ENCODE results near the gene CPZ. TPM values are rescaled to one million over a fixed set of nuclear protein-coding genes. Genes with fewer than 3 reads are reported as not detected.

CPZ gene
- total and polyA plus RNA-seq, 2 experiments from 2014 or later: 24.6 to 37.3 TPM

GRCh38 chr4:8571702-8572685 is 20.6 kb upstream of the CPZ start (continued):
- TF ChIP-seq ZNF462 (CRISPR knock-in tag; IDR thresholded peaks at IDR 0.05): no peak
- TF ChIP-seq ZNF114 (CRISPR knock-in tag; IDR thresholded peaks at IDR 0.05): no peak

- ATAC-seq (no peak), DNase-seq (ENCODE audit: low spot score) (no peak)
- peaks cover 8% of the 10 kb centered on the region; the same call in 2 of the 3 replicates for H3K9me3 Mint-ChIP-seq
Observed at GRCh38 chr4:8573266-8573665, 19.3 kb upstream of the CPZ start.

More at GRCh38 chr4:8573266-8573665, 19.3 kb upstream of the CPZ start:
- H4K20me1 ChIP-seq (replicated peaks; ENCODE audit: insufficient read depth): no peaks in the 10 kb centered on the region
- no peak overlapping the region for H2AFZ ChIP-seq
- no peak overlapping the region for H3K4me3 ChIP-seq
- Mint-ChIP-seq H3K27me3 (ENCODE audit: insufficient read depth, low read depth, poor library complexity) (peaks cover 7% of the 10 kb centered on the region), H3K4me3 (no peak overlapping the region), H3K36me3 (ENCODE audit: low read depth) (no peaks in the 10 kb centered on the region; the same call in 1 of the 3 replicates), H3K4me1 (peaks cover 27% of the 10 kb centered on the region), H3K27ac (no peak overlapping the region)
- no peaks in the 10 kb centered on the region for H3K79me2 ChIP-seq (replicated peaks; ENCODE audit: insufficient read depth)
- H3F3A ChIP-seq (replicated peaks; ENCODE audit: low read depth): no peaks in the 10 kb centered on the region
- no peaks in the 10 kb centered on the region for H3K9me2 ChIP-seq (ENCODE audit: insufficient read depth)
- no peak overlapping the region for H3K27ac ChIP-seq (ENCODE audit: low read depth)
- H3K36me3 ChIP-seq (ENCODE audit: insufficient read depth): no peaks in the 10 kb centered on the region
- no peak overlapping the region for H3K4me2 ChIP-seq
- H3K27me3 ChIP-seq (ENCODE audit: insufficient read depth): no peaks in the 10 kb centered on the region
- TF ChIP-seq CREB1 (CRISPR knock-in tag; IDR thresholded peaks at IDR 0.05; ENCODE audit: low read depth) (no peak), STAT1 (IDR thresholded peaks at IDR 0.05; ENCODE audit: unreplicated experiment) (no peak), NANOG (IDR thresholded peaks at IDR 0.05; ENCODE audit: borderline replicate concordance) (no peak), EZH2 (IDR thresholded peaks at IDR 0.05; ENCODE audit: low read depth, unreplicated experiment) (no peak)
- peaks cover 7% of the 10 kb centered on the region; the same call in 1 of the 2 replicates for H3K4me1 ChIP-seq (ENCODE audit: insufficient read depth)

Measured in GM23338 (cell line).